ENCODE results near the gene MXRA8.

DNA sequence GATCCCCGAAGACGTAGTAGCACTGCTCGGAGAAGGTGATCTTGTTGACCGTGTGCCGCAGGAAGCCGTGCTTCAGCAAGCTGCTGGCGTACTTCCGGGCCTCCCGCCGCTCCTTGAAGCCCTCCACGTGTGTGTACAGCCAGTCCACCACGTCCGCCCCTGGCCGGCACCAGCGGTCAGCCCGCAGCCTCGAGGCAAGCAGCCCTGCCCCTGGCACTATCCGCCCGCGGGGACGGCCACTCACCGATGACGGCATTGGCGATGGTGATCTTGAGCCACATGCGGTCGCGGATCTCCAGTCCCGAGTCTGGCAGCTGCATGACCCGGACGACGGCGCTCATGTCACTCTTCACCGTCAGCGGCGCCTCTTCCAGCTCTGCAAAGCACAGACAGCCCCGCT lies 20.1 kb downstream of the MXRA8 start:
- TF ChIP-seq POLR2A (IDR thresholded peaks at IDR 0.05), result no peak
- TF ChIP-seq, protein P1, sequence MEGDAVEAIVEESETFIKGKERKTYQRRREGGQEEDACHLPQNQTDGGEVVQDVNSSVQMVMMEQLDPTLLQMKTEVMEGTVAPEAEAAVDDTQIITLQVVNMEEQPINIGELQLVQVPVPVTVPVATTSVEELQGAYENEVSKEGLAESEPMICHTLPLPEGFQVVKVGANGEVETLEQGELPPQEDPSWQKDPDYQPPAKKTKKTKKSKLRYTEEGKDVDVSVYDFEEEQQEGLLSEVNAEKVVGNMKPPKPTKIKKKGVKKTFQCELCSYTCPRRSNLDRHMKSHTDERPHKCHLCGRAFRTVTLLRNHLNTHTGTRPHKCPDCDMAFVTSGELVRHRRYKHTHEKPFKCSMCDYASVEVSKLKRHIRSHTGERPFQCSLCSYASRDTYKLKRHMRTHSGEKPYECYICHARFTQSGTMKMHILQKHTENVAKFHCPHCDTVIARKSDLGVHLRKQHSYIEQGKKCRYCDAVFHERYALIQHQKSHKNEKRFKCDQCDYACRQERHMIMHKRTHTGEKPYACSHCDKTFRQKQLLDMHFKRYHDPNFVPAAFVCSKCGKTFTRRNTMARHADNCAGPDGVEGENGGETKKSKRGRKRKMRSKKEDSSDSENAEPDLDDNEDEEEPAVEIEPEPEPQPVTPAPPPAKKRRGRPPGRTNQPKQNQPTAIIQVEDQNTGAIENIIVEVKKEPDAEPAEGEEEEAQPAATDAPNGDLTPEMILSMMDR (IDR thresholded peaks at IDR 0.05), result no peak
